CD4-positive, alpha-beta T cell treated with Interleukin-15 for 4 hours (primary cell): Measurements from ENCODE around the gene ARHGEF33.

ENCODE experiments used
- DNase-seq: peaks from one replicate; pipeline ENCODE4 v3.0.0-alpha.2; 2020; ENCODE audit warnings: low spot score

ARHGEF33 gene

DNA sequence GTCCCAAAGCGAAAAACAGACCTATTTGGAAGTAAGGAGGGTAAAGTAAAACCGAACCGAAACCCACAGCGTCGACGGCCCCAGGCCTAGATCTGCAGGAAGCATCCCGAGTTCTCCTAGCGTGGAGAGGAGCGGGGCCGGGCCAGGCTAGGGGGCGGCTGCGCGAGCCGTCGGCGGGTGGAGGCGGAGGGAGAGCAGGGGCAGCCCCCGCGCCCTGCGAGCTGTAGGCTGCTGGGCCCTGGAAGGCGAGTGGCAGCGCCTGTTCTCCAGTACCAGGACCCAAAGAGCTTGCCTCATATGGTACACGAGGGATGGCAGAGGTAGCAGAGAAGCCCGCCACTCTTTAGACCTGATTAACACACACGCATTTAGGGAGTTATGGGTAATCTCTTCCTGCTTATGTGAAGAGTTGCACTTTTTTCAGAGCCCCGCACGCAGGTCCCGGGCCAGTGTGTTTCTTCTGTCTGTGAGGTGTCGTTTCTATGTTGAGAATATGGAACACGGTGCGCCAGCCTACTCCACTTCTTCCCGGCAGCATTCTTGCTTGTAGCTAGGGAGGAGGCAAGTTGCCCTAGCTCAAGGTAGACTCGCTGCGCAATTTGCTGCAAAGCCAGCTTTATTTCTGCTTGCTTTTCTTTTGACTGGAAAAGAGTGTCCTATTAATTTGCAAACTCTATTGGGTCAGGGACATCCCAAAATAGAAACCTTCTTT lies 71.1 kb downstream of the ARHGEF33 start:
- DNase-seq = no peak

DNA sequence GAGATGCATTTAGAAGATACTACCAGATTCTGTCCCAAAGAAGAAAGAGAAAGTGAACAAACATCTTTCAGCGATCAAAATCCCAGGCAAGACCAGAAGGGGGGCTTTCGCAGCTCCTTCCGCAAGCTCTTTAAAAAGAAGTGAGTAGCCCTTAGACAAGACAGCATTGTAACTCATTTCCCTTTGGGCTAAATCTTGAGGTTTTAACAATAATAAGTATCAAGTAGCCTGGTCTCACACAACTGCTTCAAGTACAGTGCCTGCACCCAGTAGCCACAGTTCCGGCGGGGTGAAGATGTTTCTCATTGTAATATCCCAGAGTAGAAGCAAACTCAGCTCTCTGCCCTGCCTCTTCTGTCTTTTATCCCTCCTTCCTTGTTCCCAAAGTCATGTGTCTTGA lies 76.3 kb downstream of the ARHGEF33 start:
- no peak for DNase-seq

DNA sequence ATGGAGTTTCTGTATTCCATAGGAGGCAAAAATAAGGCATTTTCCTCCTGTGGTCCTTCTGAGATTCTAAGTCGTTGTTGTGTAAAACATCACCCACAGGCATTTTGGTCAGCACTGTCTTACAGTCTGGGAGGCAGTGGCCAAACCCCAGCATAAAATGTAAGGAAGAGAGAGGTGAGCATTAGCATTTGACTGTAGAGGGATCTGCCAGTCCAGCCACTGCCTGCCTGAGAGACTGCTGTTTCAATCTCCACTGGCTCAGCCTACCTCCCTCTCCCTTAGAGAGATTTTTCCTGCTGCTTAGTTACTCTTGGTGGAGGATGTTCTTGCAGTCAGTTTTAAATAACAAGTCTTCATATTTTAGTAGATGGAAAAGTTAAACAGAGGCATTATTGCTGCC lies 77.0 kb downstream of the ARHGEF33 start:
- DNase-seq = no peak

DNA sequence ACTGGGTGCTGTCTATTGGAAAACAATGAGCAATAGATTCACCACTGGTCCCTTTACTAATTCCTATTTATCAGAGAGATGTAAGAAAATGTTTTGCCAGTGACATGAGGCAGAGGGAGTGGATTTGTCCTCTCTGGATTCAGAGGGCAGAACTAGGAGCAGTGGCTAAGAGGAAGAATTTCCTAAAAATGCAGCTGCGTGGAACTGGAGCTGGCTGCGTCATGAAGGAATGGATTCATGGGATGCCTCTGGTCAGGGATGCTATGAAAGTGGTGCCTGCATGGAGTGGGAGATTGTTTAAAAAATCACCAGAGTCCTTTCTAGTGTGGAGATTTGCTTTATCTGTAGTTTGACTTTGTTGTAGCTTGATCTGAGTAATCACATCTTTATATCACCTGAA lies 78.3 kb downstream of the ARHGEF33 start:
- no peak for DNase-seq

DNA sequence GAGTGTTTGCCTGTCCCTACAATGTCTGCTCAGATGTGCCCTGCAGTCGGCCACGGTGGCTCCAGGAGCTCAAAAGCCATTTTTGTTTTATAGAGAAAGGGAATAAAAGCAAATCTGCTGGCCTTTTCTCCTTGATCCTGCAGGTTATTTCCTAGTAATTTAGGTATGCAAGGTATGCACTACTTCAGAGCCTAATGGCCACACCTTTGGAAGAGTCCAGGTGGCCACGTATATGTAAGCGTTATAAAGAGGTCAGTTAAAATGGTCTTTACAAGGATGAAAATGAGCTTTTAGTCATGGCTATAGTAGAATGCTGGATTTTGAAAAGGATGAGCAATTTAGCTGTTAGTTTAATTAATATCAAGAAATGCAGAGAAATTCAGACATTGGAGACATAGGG lies 81.7 kb downstream of the ARHGEF33 start:
- DNase-seq = no peak

DNA sequence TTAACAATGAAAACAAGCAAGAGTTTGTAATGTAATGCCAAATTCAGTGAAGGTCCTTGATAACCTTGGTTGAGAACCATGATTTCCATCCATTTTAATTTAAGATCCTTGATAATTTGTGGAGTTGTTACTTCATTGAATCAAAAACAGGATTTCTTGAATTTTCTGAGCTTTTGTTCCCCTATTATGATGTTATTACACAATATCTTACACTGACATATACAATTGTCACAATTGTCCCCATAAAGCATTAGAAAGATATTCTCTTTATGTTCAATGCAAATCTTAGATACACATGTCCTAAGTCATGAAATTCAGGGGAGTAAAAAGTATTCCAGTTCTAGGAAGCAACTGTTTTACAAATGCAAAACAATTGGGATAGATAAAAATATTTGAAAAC lies 83.6 kb downstream of the ARHGEF33 start:
- DNase-seq = no peak

DNA sequence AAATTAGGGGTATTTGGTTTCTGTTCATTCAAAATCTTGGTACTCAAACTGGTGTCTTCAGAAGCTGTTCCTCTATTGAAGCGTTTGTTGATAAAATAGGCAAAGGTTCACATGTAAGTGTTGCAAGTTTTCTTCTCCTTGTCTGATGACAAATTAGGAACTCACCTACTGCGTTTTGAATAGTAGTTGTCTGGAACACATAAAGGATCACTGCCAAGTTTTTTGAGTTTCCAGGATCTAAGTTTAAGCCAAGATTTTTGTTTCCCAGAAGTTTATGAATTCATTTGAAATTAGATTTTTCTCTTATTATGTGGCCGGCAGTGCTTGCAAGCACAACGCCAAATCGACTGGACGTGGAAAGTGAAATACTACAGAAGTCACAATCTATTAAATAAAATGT lies 85.4 kb downstream of the ARHGEF33 start:
- no peak for DNase-seq

DNA sequence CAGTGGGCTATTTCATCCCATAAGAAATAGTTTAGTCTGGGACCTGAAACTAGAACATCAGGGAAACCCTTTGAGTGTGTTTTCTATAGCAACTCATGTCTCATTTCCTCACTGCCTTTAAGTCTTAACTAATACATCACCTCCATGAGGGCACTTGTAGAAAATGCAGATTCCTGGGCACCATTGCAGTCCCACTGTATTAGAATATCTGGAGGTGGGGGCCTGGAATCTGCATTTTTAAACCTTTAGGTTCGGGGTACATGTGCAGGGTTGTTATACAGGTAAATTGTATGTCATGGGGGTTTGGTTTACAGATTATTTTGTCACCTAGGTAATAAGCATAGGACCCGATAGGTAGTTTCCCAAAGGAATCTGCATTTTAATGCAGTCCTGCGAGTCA lies 87.4 kb downstream of the ARHGEF33 start:
- DNase-seq = no peak

DNA sequence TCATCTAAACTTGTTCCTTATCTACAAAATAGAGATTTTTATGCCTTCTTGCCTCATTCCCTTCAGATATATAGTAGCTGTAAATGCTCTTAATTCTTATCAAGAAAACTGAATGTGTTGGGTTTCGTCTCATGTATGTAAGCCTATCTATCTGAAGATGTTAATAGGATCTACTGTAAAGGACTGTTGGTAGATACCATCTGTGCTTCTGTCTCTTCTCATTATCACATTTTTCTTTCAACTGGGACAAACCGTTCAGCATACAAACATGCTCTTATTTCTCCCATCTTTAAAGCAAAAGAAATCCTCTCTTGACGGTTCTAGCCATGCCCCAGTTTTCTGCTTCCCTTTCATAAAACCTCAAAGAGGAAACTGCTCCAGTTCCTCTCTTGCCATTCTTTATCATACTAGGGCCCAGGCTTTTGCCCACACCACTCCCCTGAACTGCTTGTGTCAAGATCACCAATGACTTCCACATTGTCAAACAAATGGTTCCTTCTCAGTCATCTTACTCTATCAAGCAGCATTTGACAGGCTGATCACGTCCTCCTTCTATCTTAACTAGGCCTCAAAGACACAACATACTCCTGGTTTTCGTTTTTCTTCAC lies 88.7 kb downstream of the ARHGEF33 start:
- DNase-seq = no peak

DNA sequence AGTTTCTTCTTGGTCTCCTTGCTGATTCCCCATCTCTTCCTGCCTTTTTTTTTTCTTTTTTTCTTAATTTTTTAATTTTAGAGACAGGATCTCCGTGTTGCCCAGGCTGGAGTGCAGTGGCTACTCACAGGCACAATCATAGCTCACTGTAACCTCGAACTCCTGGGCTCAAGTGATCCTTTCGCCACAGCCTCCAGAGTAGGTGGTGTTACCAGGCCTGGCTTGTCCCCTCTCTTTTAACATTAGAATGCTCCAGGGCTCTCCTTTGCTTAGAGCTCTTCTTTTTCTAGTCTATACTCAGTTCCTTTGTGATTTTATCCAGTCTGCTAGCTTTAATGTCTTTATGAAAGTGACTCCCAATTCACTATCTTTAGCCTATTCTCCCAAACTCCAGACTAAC lies 89.2 kb downstream of the ARHGEF33 start:
- DNase-seq = no peak

DNA sequence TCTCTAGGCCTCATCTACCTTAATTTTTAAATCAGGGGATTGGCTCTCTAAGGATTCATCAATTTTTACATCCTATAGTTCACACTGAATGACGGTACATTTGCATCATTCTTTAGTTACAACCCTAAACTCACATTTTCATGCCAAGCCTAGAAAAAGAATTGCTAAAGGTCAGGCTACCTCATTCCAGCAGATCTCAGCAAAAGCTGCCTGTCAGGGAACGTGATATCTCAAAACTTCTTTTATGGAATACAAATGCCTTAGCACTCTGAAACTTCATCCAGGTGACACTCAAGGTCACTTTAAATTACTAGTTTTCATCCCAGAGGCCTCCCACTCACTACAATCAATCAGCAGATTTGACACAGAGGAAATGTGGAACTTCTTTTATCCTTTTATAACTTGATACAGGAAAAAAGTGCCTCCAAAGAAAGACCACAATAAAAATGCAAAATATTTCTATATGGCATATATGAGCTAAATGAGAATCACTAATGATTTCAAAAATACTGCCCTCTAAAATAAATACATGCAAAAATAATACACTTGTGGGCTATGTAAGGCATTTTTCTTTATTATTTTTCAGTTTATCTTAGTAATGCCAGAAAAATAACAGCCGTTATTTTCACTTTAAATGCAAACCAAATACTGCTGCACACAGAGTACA lies 91.5 kb downstream of the ARHGEF33 start:
- DNase-seq = no peak

DNA sequence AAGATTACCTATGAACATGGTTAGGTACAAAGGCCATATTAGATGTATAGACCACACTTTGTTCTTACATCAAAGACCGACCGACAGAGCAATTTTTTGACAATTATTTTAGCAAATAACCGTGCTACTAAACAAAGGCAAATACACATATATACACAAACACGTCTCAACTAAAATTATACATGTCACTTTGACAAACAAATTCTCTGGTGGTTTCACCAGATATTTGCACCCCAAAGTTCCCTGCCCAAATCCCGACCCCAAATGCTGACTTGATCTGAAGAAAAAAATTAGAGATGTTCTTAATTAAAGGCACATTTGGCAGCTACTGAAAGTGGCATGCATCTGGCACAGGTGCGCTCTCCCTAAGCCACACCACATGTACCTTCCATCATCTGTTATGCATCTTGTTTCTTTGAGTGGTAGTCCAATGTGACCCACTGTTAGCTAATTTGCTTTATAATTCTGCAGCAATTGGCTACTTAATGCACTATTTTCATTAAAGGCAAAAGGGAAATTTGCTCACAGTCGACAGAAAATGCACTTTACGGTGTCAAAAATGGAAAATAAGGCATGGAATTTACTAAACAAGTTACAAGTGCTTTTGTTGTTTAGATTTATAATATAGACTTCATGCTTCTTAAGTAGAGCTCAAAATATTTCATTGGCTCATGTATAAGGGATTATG lies 92.1 kb downstream of the ARHGEF33 start:
- no peak for DNase-seq

DNA sequence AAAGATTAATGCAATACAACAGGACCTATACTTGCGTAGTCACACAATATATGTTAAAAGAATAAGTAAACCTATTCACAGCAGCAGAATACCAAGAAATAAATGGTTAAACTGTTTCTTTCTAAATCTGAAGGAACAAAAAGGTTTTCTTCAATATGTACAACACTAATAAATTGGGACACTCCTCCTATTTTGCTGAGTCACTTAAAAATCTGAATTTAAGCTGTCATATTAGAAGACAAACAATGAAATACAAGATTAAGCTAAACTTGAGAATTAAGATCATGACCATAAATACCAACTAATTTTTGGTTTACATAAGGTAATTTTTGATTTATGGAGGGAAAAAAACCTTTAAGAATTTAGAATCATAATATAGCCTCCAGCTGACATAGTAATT lies 92.8 kb downstream of the ARHGEF33 start:
- DNase-seq = no peak

DNA sequence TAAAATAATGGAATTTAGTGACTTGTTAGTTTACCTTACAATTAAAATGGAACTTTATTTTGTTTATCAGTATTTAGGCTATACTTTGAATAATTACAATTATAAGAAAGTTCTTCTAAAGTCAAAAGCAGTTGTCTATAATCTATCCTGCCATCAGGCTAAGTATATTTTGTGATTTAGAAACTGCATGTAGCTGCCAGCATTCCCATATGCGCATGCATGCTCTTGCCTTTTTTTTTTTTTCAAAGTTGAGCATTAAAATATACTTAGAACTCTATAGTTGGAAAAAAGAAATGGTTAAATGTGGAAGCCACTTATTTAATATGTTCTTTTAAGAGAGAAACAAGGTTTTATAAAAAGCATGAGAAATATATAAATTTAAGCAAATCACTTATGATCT lies 99.0 kb downstream of the ARHGEF33 start:
- DNase-seq = no peak

DNA sequence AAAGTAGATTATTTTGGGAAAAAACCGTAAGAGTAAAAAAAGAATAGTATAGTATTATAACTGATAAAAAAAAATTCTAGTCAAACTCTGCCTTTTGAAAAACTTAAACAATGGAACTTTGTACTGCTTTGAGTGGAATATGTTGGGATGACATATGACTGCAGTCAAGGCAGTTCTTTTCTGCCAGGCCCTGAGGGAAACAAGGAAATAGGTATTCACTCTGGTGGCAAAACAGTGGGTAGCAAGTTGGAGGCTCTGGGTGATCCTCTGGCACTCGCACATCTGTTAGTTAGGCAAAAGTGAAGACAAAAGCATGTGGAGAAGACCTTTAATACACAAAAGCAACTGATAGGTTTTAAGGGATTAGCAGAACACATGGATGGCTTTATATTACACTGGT lies 102.2 kb downstream of the ARHGEF33 start:
- no peak for DNase-seq

DNA sequence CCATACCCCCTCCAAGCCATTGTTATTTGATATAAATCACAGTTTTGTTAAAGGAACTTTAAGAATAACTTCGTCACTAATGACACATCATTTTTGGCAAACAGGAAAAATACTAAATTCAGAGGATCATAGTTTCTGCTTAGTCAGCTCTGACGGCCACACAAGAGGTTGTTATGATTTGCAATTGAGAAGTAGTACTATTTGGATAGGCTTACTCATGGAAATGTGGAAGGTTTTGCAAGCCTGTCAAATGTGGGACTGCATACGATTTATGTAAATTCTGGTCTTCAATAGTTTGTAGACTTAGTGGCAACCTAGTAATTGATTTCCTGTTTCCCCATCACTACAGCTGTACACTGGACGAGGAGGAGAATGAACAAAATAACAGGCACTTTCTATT lies 108.1 kb downstream of the ARHGEF33 start:
- DNase-seq = no peak

DNA sequence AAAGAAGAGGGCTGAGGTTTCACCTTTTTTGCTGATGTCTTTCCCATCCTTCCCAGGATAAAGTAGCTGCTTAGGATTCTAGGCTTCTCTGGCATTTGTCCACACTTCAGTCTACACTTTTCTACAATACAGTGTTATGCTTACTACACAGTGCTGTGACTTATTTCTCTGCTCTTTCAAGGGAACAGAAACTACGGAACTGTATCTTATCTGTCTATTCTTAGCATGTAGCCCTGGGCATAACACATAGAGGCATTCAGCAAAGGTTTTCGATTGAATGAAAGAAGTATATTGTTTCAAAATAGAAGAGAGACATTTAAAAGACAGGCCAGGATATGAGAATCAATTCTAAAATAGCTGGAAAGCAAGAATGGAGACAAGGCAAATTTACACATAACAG lies 110.9 kb downstream of the ARHGEF33 start:
- DNase-seq = no peak

DNA sequence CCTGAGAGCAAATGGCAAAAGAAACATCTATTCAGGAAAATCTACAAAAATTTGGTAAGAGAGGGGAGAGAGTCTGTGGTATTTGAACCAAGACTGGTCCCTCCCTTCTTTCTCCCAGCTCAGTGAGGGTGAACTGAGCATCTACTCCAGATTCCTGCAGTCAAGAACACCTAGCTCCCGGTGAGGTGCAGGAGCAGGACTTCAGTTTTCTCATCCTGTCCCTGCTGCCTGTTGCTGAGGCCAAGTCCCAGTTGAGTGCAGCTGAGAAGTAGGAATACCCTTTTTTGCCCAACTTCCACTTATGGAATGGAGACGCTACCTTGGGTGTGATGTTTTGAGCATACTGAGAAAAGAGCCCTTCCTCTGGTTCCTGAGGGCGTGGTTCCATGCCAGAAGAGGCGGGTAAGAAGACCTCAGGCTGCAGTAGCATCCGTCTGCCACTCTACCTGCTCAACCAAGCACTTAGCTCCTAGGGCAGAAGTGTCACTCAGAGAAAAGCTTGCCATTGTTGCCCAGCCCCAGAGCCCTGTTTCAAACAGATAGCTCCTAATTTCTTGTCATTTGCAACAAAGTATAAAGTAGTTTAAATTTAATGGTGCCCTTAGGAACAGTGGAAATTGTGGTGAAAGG lies 118.3 kb downstream of the ARHGEF33 start:
- DNase-seq = no peak

DNA sequence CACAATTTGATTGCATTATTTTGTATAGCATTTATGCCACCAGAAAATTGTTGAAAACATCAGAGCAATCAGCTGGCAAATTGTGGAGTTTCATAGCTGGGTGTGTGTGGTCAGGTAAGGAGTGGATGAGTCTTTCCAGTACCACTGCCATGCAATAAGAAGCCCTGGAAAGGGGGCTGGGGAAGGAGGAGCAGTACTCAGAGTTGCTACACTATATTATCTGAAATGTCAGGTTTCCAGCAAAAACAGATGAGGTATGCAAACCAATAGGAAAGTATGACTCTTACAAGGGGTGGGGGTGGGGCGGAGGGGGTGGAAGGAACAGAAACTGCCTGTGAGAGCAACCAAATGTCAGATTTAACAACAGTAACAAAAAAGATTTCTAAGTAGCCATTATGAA lies 119.0 kb downstream of the ARHGEF33 start:
- no peak for DNase-seq

DNA sequence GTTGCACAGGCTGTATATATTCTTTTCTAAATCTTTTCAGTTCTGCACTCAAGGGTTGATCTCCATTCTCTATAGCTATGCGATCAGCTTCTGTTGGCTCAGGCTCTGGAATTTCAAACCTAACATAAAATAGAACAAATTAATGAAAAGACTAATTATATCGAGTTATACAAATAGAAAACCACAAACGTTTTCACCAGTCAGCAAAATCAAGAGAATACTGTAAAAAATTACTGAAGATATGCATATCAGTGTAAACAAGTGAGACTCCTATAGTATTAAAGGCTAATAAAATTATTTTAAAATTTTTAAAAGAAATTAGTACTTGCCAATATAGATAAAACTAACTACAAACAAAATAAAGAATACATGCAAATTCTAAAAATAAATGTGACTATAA lies 124.2 kb downstream of the ARHGEF33 start:
- no peak for DNase-seq

DNA sequence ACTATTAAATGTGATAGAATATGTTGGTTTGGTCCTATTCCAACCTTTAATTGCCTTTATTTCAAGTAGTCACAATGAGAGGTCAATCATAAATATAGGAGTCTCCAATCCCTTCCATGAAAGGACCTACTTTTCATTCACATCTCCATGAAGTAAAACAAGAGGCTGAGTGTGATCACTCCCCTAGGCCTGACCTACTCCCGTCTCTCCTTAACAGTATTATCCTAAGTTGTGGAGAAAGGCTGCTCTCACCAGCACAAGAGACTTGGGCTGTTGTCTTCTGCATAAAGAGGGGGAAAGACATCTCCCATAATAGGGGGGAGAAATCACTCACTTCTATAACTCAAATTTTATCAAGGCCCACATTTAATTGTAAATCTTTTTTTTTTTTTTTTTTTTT lies 125.7 kb downstream of the ARHGEF33 start:
- DNase-seq = no peak

DNA sequence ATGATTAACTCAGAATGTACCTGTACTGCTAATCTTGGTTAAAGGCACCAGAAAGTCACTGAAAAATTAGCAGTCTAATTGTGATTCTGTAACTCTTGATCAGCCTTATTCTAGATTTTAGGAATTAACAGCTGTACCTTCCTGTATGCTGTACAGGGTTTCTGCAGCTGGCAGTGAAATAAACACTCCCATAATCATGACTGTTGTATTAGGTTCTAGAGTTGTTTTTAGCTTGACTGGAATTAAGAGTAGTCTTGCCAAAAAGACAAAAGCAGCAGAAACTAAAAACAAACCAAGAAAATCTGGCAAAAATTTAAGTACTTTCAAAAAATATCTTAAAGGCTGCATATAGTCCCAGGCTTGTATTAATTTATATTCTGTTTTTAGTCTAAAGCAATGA lies 127.7 kb downstream of the ARHGEF33 start:
- DNase-seq = no peak

DNA sequence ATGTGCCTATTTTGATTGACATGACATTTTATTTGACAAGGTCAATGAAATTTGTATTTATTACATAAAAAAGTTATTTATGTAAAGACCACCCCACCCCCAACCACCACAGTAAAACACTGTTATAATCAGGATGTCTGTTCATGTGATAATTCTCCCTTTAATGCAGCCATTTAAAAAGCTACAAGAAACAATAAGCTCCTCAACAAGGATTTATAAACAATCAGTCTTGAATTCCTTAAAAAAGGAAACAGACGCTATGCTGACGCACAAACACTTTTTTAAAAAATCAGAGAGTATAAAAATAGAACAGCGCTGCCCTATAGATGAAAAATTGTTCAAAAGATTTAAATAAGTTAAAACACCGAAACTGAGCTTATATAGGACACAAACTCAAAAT lies 129.0 kb downstream of the ARHGEF33 start:
- no peak for DNase-seq
